Ovary (tissue), 3 donors: ENCODE measurements around the gene ANKRD50.

Source experiments
- POLR2A ChIP-seq: fragments of 450-650 bp; IDR thresholded peaks from one replicate; pipeline ENCODE4 v1.6.1; 2017; ENCODE audit warnings: antibody characterized with exemption, mild to moderate bottlenecking, moderate library complexity
- TF ChIP-seq, protein P1 (sequence below), 3 donors: fragments of 450-650 bp in 2 of 3; fragments of 200-600 bp in 1 of 3; IDR thresholded peaks; one replicate each; pipeline versions ENCODE4 v1.5.1 to v1.8.0; 2016 to 2022; ENCODE audit warnings: antibody characterized with exemption in 3 of 3, mild to moderate bottlenecking in 1 of 3
- donor health status: DM: no; HTN: no; CAD: no.

DNA sequence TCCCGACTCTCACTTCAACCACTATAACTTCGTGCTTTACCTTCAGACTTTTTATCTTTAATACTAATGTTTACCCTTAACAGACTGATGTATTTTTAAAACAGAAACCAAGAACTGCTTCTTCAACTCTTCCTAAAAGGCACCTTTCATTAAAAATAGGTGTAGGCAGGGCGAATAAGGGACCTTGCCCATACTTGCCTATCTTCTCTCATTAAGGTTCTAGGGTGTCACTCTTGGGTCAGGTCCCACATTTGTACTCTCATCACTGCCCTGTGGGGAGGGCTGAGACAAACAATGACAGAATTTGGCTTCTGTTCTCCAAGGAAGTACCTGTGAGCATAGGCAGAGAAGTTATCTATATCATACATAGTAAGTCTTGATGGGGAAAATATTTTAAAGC, 69.7 kb downstream of the ANKRD50 start:
- TF ChIP-seq, protein P1, sequence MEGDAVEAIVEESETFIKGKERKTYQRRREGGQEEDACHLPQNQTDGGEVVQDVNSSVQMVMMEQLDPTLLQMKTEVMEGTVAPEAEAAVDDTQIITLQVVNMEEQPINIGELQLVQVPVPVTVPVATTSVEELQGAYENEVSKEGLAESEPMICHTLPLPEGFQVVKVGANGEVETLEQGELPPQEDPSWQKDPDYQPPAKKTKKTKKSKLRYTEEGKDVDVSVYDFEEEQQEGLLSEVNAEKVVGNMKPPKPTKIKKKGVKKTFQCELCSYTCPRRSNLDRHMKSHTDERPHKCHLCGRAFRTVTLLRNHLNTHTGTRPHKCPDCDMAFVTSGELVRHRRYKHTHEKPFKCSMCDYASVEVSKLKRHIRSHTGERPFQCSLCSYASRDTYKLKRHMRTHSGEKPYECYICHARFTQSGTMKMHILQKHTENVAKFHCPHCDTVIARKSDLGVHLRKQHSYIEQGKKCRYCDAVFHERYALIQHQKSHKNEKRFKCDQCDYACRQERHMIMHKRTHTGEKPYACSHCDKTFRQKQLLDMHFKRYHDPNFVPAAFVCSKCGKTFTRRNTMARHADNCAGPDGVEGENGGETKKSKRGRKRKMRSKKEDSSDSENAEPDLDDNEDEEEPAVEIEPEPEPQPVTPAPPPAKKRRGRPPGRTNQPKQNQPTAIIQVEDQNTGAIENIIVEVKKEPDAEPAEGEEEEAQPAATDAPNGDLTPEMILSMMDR (IDR thresholded peaks at IDR 0.05): no peak
- TF ChIP-seq POLR2A: no peak
